ENCODE measurements around the gene ANKRD17. TPM values are rescaled to one million over a fixed set of nuclear protein-coding genes. Genes with fewer than 3 reads are reported as not detected.

The ANKRD17 gene
- total RNA-seq, 2 donors from 2014 or later, result 63.3 to 65.0 TPM

- intact Hi-C loops (cut with DNase I), result loop anchor here (10.0 kb wide), 1 partner anchor 127 kb away; the partner anchor contains the start of gene ANKRD17
- no peaks in the 10 kb centered on the region for H3K27me3 ChIP-seq (replicated peaks; ENCODE audit: insufficient read depth)
- no peak overlapping the region for H3K27ac ChIP-seq
- TF ChIP-seq CTCF (IDR thresholded peaks at IDR 0.05) (no peak), POLR2AphosphoS5 (IDR thresholded peaks at IDR 0.05) (no peak), POLR2A (IDR thresholded peaks at IDR 0.05) (no peak)
- no peak overlapping the region for H3K4me3 ChIP-seq
- no peaks in the 10 kb centered on the region for H3K4me1 ChIP-seq (replicated peaks)
- H3K9me3 ChIP-seq, result no peaks in the 10 kb centered on the region
- no peak for DNase-seq (ENCODE audit: low spot score)
- 50% methylated on average over 3 of the region's 3 CpGs for WGBS
- H3K36me3 ChIP-seq, result no peaks in the 10 kb centered on the region
Measured at GRCh38 chr4:73127839-73128453, 130.7 kb downstream of the ANKRD17 start.

DNA sequence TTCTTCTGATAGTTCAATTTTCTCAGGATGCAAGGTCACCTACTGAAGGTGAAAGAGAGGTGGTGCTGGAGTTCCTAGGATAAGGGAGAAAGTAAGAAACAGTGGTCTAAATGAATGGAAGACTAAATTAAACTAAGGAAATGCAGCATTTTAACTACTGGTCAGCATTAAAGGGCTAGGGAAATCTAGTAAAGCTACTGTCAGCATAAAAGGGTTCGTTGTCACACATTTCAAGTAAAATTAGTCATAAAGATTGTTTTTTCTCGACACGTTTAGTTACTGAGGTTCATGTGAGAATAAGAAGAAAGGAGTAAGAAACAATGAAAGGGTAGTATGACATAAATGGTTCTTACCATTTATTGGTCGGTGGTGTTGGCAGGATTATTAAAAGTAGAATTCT is 149.1 kb downstream of the ANKRD17 start:
- TF ChIP-seq POLR2AphosphoS5 (IDR thresholded peaks at IDR 0.05), result no peak
- TF ChIP-seq CTCF (IDR thresholded peaks at IDR 0.05), result no peak
- no peak for TF ChIP-seq POLR2A (IDR thresholded peaks at IDR 0.05)
- Histone ChIP-seq H3K4me1 (replicated peaks) (no peaks in the 10 kb centered on the region), H3K9me3 (no peaks in the 10 kb centered on the region), H3K27me3 (replicated peaks; ENCODE audit: insufficient read depth) (no peaks in the 10 kb centered on the region), H3K27ac (no peak overlapping the region), H3K36me3 (no peaks in the 10 kb centered on the region), H3K4me3 (no peak overlapping the region)
- intact Hi-C loops (cut with DNase I), result no loop called here
- DNase-seq (ENCODE audit: low spot score), result no peak
- WGBS, result 94% methylated on average over 4 of the region's 4 CpGs

GRCh38 chr4:73104695-73105094 is 153.9 kb downstream of the ANKRD17 start:
- H3K4me1 ChIP-seq (replicated peaks), result no peaks in the 10 kb centered on the region
- no peak for TF ChIP-seq CTCF (IDR thresholded peaks at IDR 0.05)
- TF ChIP-seq POLR2A (IDR thresholded peaks at IDR 0.05), result no peak
- TF ChIP-seq POLR2AphosphoS5 (IDR thresholded peaks at IDR 0.05), result no peak
- H3K4me3 ChIP-seq, result no peak overlapping the region
- WGBS, result 89% methylated on average over 5 of the region's 5 CpGs
- H3K27ac ChIP-seq, result no peak overlapping the region
- intact Hi-C loops (cut with DNase I), result no loop called here
- DNase-seq (ENCODE audit: low spot score), result no peak
- no peaks in the 10 kb centered on the region for H3K36me3 ChIP-seq
- H3K27me3 ChIP-seq (replicated peaks; ENCODE audit: insufficient read depth), result no peaks in the 10 kb centered on the region
- no peaks in the 10 kb centered on the region for H3K9me3 ChIP-seq

- TF ChIP-seq POLR2AphosphoS5 (IDR thresholded peaks at IDR 0.05) (no peak), POLR2A (IDR thresholded peaks at IDR 0.05) (no peak), CTCF (IDR thresholded peaks at IDR 0.05) (no peak)
- H3K4me3 ChIP-seq, result no peak overlapping the region
- no peaks in the 10 kb centered on the region for H3K27me3 ChIP-seq (replicated peaks; ENCODE audit: insufficient read depth)
- 77% methylated on average over 8 of the region's 8 CpGs for WGBS
- no peak for DNase-seq (ENCODE audit: low spot score)
- H3K9me3 ChIP-seq, result no peaks in the 10 kb centered on the region
- intact Hi-C loops (cut with DNase I), result no loop called here
- no peak overlapping the region for H3K27ac ChIP-seq
- no peaks in the 10 kb centered on the region for H3K36me3 ChIP-seq
- H3K4me1 ChIP-seq (replicated peaks), result no peaks in the 10 kb centered on the region
Measured at GRCh38 chr4:73103799-73104503, 154.6 kb downstream of the ANKRD17 start.

- Histone ChIP-seq H3K36me3 (peaks cover 0 to 5% of the 10 kb centered on the region in 2 donors), H3K27me3 (replicated peaks; ENCODE audit: insufficient read depth) (no peaks in the 10 kb centered on the region), H3K4me1 (replicated peaks) (no peaks in the 10 kb centered on the region), H3K9me3 (no peaks in the 10 kb centered on the region), H3K27ac (no peak overlapping the region), H3K4me3 (no peak overlapping the region)
- DNase-seq (ENCODE audit: low spot score), result no peak
- intact Hi-C loops (cut with DNase I), result no loop called here
- 91% methylated on average over 7 of the region's 7 CpGs for WGBS
- no peak for TF ChIP-seq CTCF (IDR thresholded peaks at IDR 0.05)
- TF ChIP-seq POLR2AphosphoS5 (IDR thresholded peaks at IDR 0.05), result no peak
- no peak for TF ChIP-seq POLR2A (IDR thresholded peaks at IDR 0.05)
Measured at GRCh38 chr4:73099143-73099542, 159.5 kb downstream of the ANKRD17 start.

Data from prostate gland (tissue), 2 donors.